ENCODE measurements around the gene RAB25. TPM values are rescaled to one million over a fixed set of nuclear protein-coding genes. Genes with fewer than 3 reads are reported as not detected.

The RAB25 gene
- total and polyA plus RNA-seq, 2 of the 13 experiments (the other 11 are each of a cell fraction or from before 2014, with no cell fraction given): 0.20 to 0.22 TPM

DNA sequence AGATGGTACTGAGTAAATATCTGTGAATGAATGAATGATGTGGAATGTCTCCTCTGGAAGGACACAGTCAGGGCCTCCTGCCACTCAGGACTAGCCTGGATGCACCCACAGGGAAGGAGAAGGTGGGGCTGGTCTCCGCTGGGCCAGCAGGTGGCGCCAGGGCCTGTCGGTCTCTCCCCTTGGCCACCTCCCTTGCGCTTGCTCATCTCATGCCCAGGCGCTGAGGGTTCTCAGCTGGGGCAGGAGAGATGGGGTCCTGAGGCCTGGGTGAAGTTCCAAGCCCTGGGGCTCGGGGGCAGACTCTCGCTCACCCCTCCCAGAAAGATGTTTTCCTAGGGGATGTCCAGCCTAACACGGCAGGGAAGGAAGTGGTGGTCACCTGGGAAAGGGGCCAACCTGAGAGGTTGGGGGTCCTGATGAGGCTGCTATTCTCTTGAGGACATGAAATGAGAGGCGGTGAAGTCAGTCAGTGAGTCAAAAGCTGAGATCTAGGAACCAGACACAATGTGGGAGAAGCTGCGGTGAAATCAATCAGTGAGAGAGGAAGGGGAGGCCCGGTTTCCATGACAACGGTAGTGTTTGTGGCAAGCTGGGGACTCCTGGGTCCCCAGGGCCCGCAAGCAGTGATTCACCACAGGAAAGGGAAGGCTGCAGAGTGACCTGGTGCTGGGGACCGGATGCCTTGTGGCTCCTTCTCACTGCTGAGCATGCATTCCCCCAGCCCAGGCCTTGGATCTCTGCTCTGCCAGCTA, 35.9 kb downstream of the RAB25 start (continued):
- 0 out of 2 replicates have a peak, but pooled peaks have one; percentile 35 for TF ChIP-seq TBX2 (CRISPR knock-in tag; IDR thresholded peaks at IDR 0.05; ENCODE audit: borderline replicate concordance)
- TF ChIP-seq GMEB2 (CRISPR knock-in tag; IDR thresholded peaks at IDR 0.05; ENCODE audit: low read depth): no peak
- TF ChIP-seq KDM1A (CRISPR knock-in tag; IDR thresholded peaks at IDR 0.05): 0 out of 2 replicates have a peak, but pooled peaks have one; percentile 50
- TF ChIP-seq ZNF205 (CRISPR knock-in tag; IDR thresholded peaks at IDR 0.05): no peak
- no peak for TF ChIP-seq ZNF777 (CRISPR knock-in tag; IDR thresholded peaks at IDR 0.05)
- no peak for TF ChIP-seq HNRNPH1 (optimal IDR thresholded peaks at IDR 0.05; ENCODE audit: low read depth, low read length)
- TF ChIP-seq SOX5 (CRISPR knock-in tag; IDR thresholded peaks at IDR 0.05; ENCODE audit: borderline replicate concordance): peak; percentile 51
- peak; percentile 42; the same call in 1 of the 2 replicates for TF ChIP-seq ZNF891 (CRISPR knock-in tag; IDR thresholded peaks at IDR 0.05)
- TF ChIP-seq, protein P1, sequence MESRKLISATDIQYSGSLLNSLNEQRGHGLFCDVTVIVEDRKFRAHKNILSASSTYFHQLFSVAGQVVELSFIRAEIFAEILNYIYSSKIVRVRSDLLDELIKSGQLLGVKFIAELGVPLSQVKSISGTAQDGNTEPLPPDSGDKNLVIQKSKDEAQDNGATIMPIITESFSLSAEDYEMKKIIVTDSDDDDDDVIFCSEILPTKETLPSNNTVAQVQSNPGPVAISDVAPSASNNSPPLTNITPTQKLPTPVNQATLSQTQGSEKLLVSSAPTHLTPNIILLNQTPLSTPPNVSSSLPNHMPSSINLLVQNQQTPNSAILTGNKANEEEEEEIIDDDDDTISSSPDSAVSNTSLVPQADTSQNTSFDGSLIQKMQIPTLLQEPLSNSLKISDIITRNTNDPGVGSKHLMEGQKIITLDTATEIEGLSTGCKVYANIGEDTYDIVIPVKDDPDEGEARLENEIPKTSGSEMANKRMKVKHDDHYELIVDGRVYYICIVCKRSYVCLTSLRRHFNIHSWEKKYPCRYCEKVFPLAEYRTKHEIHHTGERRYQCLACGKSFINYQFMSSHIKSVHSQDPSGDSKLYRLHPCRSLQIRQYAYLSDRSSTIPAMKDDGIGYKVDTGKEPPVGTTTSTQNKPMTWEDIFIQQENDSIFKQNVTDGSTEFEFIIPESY (CRISPR knock-in tag; IDR thresholded peaks at IDR 0.05): peak; percentile 73
- TF ChIP-seq ZFP36 (IDR thresholded peaks at IDR 0.05; ENCODE audit: borderline replicate concordance, low read depth, low read length, partially characterized antibody): no peak
- peak; percentile 98 for TF ChIP-seq STAG1 (CRISPR knock-in tag; IDR thresholded peaks at IDR 0.05)
- TF ChIP-seq, protein P2, sequence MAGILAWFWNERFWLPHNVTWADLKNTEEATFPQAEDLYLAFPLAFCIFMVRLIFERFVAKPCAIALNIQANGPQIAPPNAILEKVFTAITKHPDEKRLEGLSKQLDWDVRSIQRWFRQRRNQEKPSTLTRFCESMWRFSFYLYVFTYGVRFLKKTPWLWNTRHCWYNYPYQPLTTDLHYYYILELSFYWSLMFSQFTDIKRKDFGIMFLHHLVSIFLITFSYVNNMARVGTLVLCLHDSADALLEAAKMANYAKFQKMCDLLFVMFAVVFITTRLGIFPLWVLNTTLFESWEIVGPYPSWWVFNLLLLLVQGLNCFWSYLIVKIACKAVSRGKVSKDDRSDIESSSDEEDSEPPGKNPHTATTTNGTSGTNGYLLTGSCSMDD (CRISPR knock-in tag; IDR thresholded peaks at IDR 0.05): no peak
- no peak for TF ChIP-seq ZNF670 (CRISPR knock-in tag; IDR thresholded peaks at IDR 0.05; ENCODE audit: borderline replicate concordance)
- no peak for TF ChIP-seq KAT2B (IDR thresholded peaks at IDR 0.05; ENCODE audit: borderline replicate concordance, low read depth, low read length)
- TF ChIP-seq, protein P3, sequence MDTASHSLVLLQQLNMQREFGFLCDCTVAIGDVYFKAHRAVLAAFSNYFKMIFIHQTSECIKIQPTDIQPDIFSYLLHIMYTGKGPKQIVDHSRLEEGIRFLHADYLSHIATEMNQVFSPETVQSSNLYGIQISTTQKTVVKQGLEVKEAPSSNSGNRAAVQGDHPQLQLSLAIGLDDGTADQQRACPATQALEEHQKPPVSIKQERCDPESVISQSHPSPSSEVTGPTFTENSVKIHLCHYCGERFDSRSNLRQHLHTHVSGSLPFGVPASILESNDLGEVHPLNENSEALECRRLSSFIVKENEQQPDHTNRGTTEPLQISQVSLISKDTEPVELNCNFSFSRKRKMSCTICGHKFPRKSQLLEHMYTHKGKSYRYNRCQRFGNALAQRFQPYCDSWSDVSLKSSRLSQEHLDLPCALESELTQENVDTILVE (CRISPR knock-in tag; IDR thresholded peaks at IDR 0.05): peak; percentile 74; the same call in 1 of the 2 replicates
- TF ChIP-seq, protein P4, sequence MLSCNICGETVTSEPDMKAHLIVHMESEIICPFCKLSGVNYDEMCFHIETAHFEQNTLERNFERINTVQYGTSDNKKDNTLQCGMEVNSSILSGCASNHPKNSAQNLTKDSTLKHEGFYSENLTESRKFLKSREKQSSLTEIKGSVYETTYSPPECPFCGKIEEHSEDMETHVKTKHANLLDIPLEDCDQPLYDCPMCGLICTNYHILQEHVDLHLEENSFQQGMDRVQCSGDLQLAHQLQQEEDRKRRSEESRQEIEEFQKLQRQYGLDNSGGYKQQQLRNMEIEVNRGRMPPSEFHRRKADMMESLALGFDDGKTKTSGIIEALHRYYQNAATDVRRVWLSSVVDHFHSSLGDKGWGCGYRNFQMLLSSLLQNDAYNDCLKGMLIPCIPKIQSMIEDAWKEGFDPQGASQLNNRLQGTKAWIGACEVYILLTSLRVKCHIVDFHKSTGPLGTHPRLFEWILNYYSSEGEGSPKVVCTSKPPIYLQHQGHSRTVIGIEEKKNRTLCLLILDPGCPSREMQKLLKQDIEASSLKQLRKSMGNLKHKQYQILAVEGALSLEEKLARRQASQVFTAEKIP (CRISPR knock-in tag; IDR thresholded peaks at IDR 0.05; ENCODE audit: borderline replicate concordance): no peak
- no peak for TF ChIP-seq ZFP90 (CRISPR knock-in tag; IDR thresholded peaks at IDR 0.05; ENCODE audit: borderline replicate concordance)
- no peak for TF ChIP-seq NRL (CRISPR knock-in tag; IDR thresholded peaks at IDR 0.05; ENCODE audit: borderline replicate concordance)
- TF ChIP-seq, protein P5, sequence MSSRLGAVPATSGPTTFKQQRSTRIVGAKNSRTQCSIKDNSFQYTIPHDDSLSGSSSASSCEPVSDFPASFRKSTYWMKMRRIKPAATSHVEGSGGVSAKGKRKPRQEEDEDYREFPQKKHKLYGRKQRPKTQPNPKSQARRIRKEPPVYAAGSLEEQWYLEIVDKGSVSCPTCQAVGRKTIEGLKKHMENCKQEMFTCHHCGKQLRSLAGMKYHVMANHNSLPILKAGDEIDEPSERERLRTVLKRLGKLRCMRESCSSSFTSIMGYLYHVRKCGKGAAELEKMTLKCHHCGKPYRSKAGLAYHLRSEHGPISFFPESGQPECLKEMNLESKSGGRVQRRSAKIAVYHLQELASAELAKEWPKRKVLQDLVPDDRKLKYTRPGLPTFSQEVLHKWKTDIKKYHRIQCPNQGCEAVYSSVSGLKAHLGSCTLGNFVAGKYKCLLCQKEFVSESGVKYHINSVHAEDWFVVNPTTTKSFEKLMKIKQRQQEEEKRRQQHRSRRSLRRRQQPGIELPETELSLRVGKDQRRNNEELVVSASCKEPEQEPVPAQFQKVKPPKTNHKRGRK (CRISPR knock-in tag; IDR thresholded peaks at IDR 0.05): no peak
- TF ChIP-seq GABPB1 (CRISPR knock-in tag; IDR thresholded peaks at IDR 0.05): peak; percentile 51; the same call in 1 of the 2 replicates
